ENCODE results near the gene ENGASE.

- TF ChIP-seq CTCF (conservative IDR thresholded peaks at IDR 0.05; ENCODE audit: low read depth in 2 of 2) = peak; percentile 60 to 68
- no peak for TF ChIP-seq STAT1 (IDR thresholded peaks at IDR 0.05; ENCODE audit: unreplicated experiment)
- no peak for TF ChIP-seq REST (IDR thresholded peaks at IDR 0.05; ENCODE audit: unreplicated experiment)
- TF ChIP-seq EZH2phosphoT487 (IDR thresholded peaks at IDR 0.05; ENCODE audit: unreplicated experiment) = no peak
- TF ChIP-seq POLR2AphosphoS5 (IDR thresholded peaks at IDR 0.05; ENCODE audit: low read depth) = no peak
- no peak for TF ChIP-seq JUNB (IDR thresholded peaks at IDR 0.05; ENCODE audit: unreplicated experiment)
- no peak for TF ChIP-seq ZNF462 (CRISPR knock-in tag; IDR thresholded peaks at IDR 0.05)
- no peak for TF ChIP-seq ZNF331 (CRISPR knock-in tag; IDR thresholded peaks at IDR 0.05; ENCODE audit: low read depth)
- TF ChIP-seq EZH2 (IDR thresholded peaks at IDR 0.05; ENCODE audit: low read depth, unreplicated experiment) = no peak
- TF ChIP-seq CREB1 (CRISPR knock-in tag; IDR thresholded peaks at IDR 0.05; ENCODE audit: low read depth) = no peak
Observed at GRCh38 chr17:79109584-79109983, 35.0 kb downstream of the ENGASE start.

Data from GM23338 (cell line).